Tibial artery (tissue), 4 donors: ENCODE data around the gene ZNRF1.
"Not testable (repeated sequence)": the region's sequence is repeated elsewhere in the genome, so short reads cannot be mapped to it uniquely, and the experiment has no call there.

Source experiments
- DNase-seq, 2 donors: peaks; one replicate each; pipeline ENCODE4 v3.0.0-alpha.2; 2019
- H3K27ac ChIP-seq, 2 donors: fragments of 200-600 bp; sonication (generic) in 1 of 2; 1 replicate in 1 of 2; 2 replicates in 1 of 2; pipeline ENCODE4 v1.5.1; 2018 to 2019; ENCODE audit warnings: mild to moderate bottlenecking in 1 of 2
- H3K27me3 ChIP-seq, 2 donors: fragments of 200-600 bp; sonication (generic) in 1 of 2; one replicate each; pipeline versions ENCODE4 v1.5.1 to v1.6.0; 2016 to 2019
- H3K36me3 ChIP-seq, 3 donors: fragments of 200-600 bp; sonication (generic) in 2 of 3; one replicate each; pipeline ENCODE4 v1.5.1; 2016 to 2019; ENCODE audit warnings: mild to moderate bottlenecking in 2 of 3
- H3K4me1 ChIP-seq, 4 donors: fragments of 200-600 bp; sonication (generic) in 2 of 4; 1 replicate in 3 of 4; 2 replicates in 1 of 4; pipeline ENCODE4 v1.5.1; 2016 to 2019
- H3K4me3 ChIP-seq, 2 donors: fragments of 200-600 bp; sonication (generic) in 1 of 2; 1 replicate in 1 of 2; 2 replicates in 1 of 2; pipeline ENCODE4 v1.5.1; 2018 to 2019; ENCODE audit warnings: mild to moderate bottlenecking in 2 of 2
- H3K9me3 ChIP-seq, 3 donors: fragments of 200-600 bp; sonication (generic) in 1 of 3; one replicate each; pipeline ENCODE4 v1.5.1; 2016 to 2019
- intact Hi-C: fragments of 100-400 bp; cut with DNase I; formaldehyde crosslinking; loops from one replicate; pipeline ENCODE4 v1.15.0; 2023; ENCODE audit warnings: low total_unique reads
- TF ChIP-seq, protein P1 (sequence below), 2 experiments: fragments of 200-600 bp in 1 of 2; fragments of 450-650 bp in 1 of 2; IDR thresholded peaks; one replicate each; pipeline ENCODE4 v1.5.1; 2017 to 2019; ENCODE audit warnings: antibody characterized with exemption in 2 of 2, mild to moderate bottlenecking in 1 of 2, moderate library complexity in 1 of 2

ZNRF1 gene

DNA sequence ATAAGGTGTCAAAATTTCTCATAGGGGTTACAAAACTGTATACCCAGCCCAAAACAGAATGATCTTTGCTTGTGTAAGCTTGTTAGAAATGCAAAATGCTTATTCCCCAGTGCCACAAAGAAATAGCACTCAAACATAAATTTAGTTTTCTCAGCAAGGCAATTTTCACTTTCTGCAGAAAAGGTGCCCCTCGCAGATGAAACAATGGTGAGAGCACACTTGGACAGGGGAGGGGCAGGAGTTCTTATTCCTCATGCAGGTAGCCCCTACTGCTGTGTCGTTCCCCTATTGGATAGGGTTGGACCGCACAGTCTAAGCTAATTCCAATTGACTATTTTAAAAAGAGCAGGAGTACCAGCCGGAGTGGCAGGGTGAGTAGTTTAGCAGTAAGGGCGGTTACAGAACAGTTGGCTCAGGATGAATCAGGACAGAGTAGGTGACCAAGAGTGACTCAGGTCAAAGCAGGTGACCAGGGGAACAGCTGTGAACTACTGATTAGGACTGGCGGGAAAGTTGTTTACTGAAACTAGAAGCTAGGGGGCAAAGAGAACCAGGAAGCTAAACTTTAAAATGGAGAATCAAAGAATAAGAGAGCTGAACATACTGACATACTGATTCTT lies 123.2 kb downstream of the ZNRF1 start:
- H3K4me1 ChIP-seq: peaks cover 0 to 1% (median 0%) of the 10 kb centered on the region in 4 donors
- H3K27me3 ChIP-seq: no peaks in the 10 kb centered on the region
- no peaks in the 10 kb centered on the region for H3K36me3 ChIP-seq
- H3K9me3 ChIP-seq: peaks cover 0 to 19% (median 7%) of the 10 kb centered on the region in 3 donors
- intact Hi-C loops: no loop called here
- DNase-seq: no peak
- H3K4me3 ChIP-seq: no peak overlapping the region
- no peak overlapping the region for H3K27ac ChIP-seq
- TF ChIP-seq, protein P1, sequence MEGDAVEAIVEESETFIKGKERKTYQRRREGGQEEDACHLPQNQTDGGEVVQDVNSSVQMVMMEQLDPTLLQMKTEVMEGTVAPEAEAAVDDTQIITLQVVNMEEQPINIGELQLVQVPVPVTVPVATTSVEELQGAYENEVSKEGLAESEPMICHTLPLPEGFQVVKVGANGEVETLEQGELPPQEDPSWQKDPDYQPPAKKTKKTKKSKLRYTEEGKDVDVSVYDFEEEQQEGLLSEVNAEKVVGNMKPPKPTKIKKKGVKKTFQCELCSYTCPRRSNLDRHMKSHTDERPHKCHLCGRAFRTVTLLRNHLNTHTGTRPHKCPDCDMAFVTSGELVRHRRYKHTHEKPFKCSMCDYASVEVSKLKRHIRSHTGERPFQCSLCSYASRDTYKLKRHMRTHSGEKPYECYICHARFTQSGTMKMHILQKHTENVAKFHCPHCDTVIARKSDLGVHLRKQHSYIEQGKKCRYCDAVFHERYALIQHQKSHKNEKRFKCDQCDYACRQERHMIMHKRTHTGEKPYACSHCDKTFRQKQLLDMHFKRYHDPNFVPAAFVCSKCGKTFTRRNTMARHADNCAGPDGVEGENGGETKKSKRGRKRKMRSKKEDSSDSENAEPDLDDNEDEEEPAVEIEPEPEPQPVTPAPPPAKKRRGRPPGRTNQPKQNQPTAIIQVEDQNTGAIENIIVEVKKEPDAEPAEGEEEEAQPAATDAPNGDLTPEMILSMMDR (IDR thresholded peaks at IDR 0.05): no peak

DNA sequence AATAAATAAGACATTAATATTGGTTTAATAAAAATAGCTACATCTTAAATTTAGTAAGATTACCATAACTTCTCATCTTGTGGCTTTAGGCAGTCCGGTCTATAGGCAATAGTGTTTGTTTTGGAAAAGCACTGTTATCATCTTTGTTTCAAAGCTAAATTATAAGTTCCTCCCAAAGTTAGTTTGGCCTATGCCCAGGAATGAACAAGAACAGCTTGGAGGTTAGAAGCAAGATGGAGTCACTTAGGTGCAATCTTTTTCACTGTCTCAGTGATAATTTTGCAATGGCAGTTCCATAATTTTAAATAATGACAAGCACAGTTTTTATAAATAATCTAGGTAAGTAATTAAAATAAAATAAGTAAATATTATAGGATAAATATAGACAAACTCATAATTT lies 123.8 kb downstream of the ZNRF1 start:
- no peaks in the 10 kb centered on the region for H3K27me3 ChIP-seq
- H3K9me3 ChIP-seq: peaks cover 0 to 19% (median 12%) of the 10 kb centered on the region in 3 donors
- H3K4me3 ChIP-seq: no peak overlapping the region
- no peaks in the 10 kb centered on the region for H3K36me3 ChIP-seq
- TF ChIP-seq, protein P1 (IDR thresholded peaks at IDR 0.05): no peak
- intact Hi-C loops: no loop called here
- H3K27ac ChIP-seq: no peak overlapping the region
- no peaks in the 10 kb centered on the region for H3K4me1 ChIP-seq
- DNase-seq: no peak

DNA sequence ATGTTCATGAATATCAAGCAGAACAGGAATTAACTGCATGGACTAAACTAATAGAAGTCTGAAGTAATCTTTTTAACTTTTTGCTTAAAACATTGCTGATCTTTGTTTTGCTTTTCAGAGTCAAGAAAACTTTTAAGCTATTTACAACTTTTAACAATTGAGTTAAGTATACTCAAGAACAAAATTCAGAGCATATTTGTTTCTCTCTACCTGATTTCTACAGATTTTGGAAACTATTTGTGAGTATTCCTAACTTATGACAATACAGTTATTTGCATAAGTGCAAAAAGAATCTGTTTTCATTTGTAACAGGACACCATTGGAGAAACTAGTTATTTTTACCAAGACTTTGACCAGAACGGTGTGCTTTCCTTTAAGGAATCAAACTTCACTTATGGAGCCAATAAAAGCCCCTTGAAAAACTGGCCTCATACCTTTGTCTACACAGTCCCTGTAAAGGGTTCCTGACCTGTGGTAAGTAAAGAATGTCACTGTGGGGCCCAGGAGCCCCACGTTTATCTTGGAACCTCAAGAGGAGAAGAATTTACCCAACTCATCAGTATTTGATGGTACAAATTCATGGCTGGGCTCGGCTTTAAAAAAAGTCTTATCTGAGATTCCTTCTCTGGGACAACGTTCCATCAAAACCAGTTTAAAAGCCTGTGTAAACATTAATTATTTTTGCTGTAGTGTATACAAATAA lies 129.0 kb downstream of the ZNRF1 start:
- H3K27me3 ChIP-seq: no peaks in the 10 kb centered on the region
- no peaks in the 10 kb centered on the region for H3K4me1 ChIP-seq
- H3K36me3 ChIP-seq: no peaks in the 10 kb centered on the region
- no peak overlapping the region for H3K4me3 ChIP-seq
- TF ChIP-seq, protein P1 (IDR thresholded peaks at IDR 0.05): no peak
- no peak for DNase-seq
- no peak overlapping the region for H3K27ac ChIP-seq
- intact Hi-C loops: no loop called here
- peaks cover 0 to 5% (median under 1%) of the 10 kb centered on the region in 3 donors for H3K9me3 ChIP-seq

DNA sequence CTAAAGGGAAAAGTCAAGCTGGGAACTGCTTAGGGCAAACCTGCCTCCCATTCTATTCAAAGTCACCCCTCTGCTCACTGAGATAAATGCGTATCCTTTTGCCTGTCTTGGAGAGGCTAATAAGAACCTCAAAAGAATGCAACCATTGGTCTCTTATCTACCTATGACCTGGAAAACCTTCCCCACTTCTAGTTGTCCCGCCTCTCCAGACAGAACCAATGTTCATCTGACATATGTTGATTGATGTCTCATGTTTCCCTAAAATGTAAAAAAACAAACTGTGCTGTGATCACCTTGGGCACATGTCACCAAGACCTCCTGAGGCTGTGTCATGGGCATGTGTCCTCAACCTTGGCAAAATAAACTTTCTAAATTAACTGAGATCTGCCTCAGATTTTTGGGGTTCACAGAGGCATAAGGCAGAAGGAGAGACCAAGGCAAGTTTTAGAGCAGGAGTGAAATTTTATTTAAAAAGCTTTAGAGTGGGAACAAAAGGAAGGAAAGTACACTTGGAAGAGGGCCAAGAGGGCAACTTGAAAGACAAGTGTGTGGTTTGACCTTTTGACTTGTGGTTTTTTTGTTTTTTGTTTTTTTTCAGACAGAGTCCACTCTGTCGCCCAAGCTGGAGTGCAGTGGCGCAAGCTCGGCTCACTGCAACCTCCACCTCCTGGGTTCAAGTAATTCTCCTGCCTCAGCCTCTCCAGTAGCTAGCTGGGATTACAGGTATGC lies 130.8 kb downstream of the ZNRF1 start:
- DNase-seq, H3K36me3 ChIP-seq, H3K27ac ChIP-seq, H3K27me3 ChIP-seq, H3K9me3 ChIP-seq, H3K4me1 ChIP-seq, intact Hi-C loops, H3K4me3 ChIP-seq: not testable (repeated sequence)

DNA sequence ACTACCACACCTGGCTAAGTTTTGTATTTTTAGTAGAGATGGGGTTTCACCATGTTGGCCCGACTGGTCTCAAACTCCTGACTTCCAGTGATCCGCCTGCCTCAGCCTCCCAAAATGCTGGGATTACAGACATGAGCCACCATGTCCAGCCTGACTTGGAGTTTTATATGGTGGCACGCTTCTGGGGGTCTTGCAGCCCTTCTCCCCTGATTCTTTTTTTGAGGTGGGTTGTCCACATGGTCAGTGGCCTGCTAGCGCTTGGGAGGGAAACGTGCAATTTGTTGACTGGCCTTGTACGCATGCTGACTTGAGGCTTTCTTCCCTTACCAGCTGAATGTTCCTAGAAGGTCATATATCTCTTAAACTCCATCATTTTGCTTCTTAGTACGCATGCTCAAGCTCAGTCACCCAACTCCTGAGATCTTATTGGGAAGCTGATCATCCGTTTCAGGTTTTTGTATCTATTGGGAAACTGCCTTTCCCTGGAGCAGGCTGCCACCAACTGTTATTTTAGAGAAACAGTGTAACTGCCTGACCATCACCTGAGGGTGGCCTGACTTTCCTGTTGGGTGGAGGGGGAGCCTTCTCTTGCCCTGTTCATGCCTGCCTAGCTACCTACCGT lies 131.4 kb downstream of the ZNRF1 start:
- TF ChIP-seq, protein P1 (IDR thresholded peaks at IDR 0.05): no peak
- DNase-seq: no peak
- no peaks in the 10 kb centered on the region for H3K36me3 ChIP-seq
- H3K27ac ChIP-seq: no peak overlapping the region
- no peaks in the 10 kb centered on the region for H3K4me1 ChIP-seq
- H3K4me3 ChIP-seq: no peak overlapping the region
- H3K9me3 ChIP-seq: peaks cover 0 to 5% (median 0%) of the 10 kb centered on the region in 3 donors
- no peaks in the 10 kb centered on the region for H3K27me3 ChIP-seq
- intact Hi-C loops: no loop called here
